A673 (cell line): ENCODE measurements around the gene AVPR1B.

Experiments
- CTCF ChIP-seq: fragments of 300-800, 200-600 bp; sonication (generic); conservative IDR thresholded peaks from 2 replicates; pipeline ENCODE4 v1.5.1; 2017; ENCODE audit warnings: low read depth, mild to moderate bottlenecking, antibody characterized with exemption, low read length, moderate library complexity, mixed read lengths
- EZH2 ChIP-seq: fragments of 200-600 bp; sonication (generic); IDR thresholded peaks from 2 replicates; pipeline ENCODE4 v1.6.1; 2017; ENCODE audit warnings: borderline replicate concordance, low read depth, mild to moderate bottlenecking, mixed read lengths, antibody characterized with exemption, low read length; ENCODE audit not compliant: poor library complexity, severe bottlenecking

- TF ChIP-seq CTCF (no peak), EZH2 (no peak)
Measured at GRCh38 chr1:206087091-206087490, 30.1 kb downstream of the AVPR1B start.
